Neuron (in vitro differentiated cells): ENCODE measurements around the gene THAP2.
"Not testable (repeated sequence)": the region's sequence is repeated elsewhere in the genome, so short reads cannot be mapped to it uniquely, and the experiment has no call there.

Experiments
- H2AFZ ChIP-seq: one replicate; pipeline ENCODE4 v1.6.1; 2013; ENCODE audit warnings: low read depth, mild to moderate bottlenecking, inconsistent platforms, low read length, moderate library complexity
- H3K27me3 ChIP-seq: one replicate; pipeline ENCODE4 v1.6.1; 2013; ENCODE audit warnings: low read length; ENCODE audit not compliant: insufficient read depth
- H3K36me3 ChIP-seq: one replicate; pipeline ENCODE4 v1.6.1; 2013; ENCODE audit warnings: low read length; ENCODE audit not compliant: insufficient read depth
- H3K4me1 ChIP-seq: one replicate; pipeline ENCODE4 v1.6.1; 2013; ENCODE audit warnings: low read length; ENCODE audit not compliant: insufficient read depth
- H3K4me3 ChIP-seq: 2 replicates; pipeline ENCODE4 v1.5.1; 2013; ENCODE audit warnings: mild to moderate bottlenecking, low read length, moderate library complexity
- H3K9me3 ChIP-seq: one replicate; pipeline ENCODE4 v1.6.1; 2013; ENCODE audit warnings: low read length

Gene THAP2

GRCh38 chr12:71693651-71694050 lies 29.6 kb downstream of the THAP2 start:
- H2AFZ ChIP-seq, H3K9me3 ChIP-seq, H3K27me3 ChIP-seq, H3K4me1 ChIP-seq, H3K4me3 ChIP-seq: not testable (repeated sequence)
- H3K36me3 ChIP-seq, result peaks cover 13% of the 10 kb centered on the region

- peaks cover 18% of the 10 kb centered on the region for H3K36me3 ChIP-seq
- H3K4me3 ChIP-seq, result no peak overlapping the region
- H3K4me1 ChIP-seq, result no peaks in the 10 kb centered on the region
These were observed 30.2 kb downstream of the THAP2 start for GRCh38 chr12:71694099-71694820.

GRCh38 chr12:71695782-71696181 lies 31.7 kb downstream of the THAP2 start:
- no peak overlapping the region for H3K4me3 ChIP-seq
- H2AFZ ChIP-seq, result no peak overlapping the region
- peaks cover 29% of the 10 kb centered on the region for H3K36me3 ChIP-seq
- no peaks in the 10 kb centered on the region for H3K27me3 ChIP-seq
- no peaks in the 10 kb centered on the region for H3K4me1 ChIP-seq
- no peaks in the 10 kb centered on the region for H3K9me3 ChIP-seq

More at GRCh38 chr12:71694099-71694820, 30.2 kb downstream of the THAP2 start:
- Histone ChIP-seq H3K9me3 (no peaks in the 10 kb centered on the region), H2AFZ (no peak overlapping the region), H3K27me3 (no peaks in the 10 kb centered on the region)

- H3K36me3 ChIP-seq, result peaks cover 32% of the 10 kb centered on the region
These were observed 38.1 kb downstream of the THAP2 start for GRCh38 chr12:71702181-71702580.

GRCh38 chr12:71702590-71702989 lies 38.5 kb downstream of the THAP2 start:
- Histone ChIP-seq H2AFZ (no peak overlapping the region), H3K27me3 (no peaks in the 10 kb centered on the region), H3K36me3 (peaks cover 29% of the 10 kb centered on the region), H3K4me3 (no peak overlapping the region), H3K4me1 (no peaks in the 10 kb centered on the region), H3K9me3 (no peaks in the 10 kb centered on the region)

More at GRCh38 chr12:71702181-71702580, 38.1 kb downstream of the THAP2 start:
- H2AFZ ChIP-seq, H3K4me1 ChIP-seq, H3K9me3 ChIP-seq, H3K27me3 ChIP-seq, H3K4me3 ChIP-seq: not testable (repeated sequence)

- no peaks in the 10 kb centered on the region for H3K4me1 ChIP-seq
- H3K9me3 ChIP-seq, result no peaks in the 10 kb centered on the region
- peaks cover 24% of the 10 kb centered on the region for H3K36me3 ChIP-seq
- H3K27me3 ChIP-seq, result no peaks in the 10 kb centered on the region
- no peak overlapping the region for H2AFZ ChIP-seq
- H3K4me3 ChIP-seq, result no peak overlapping the region
These were observed 39.1 kb downstream of the THAP2 start for GRCh38 chr12:71703206-71703605.

GRCh38 chr12:71704920-71705319 lies 40.8 kb downstream of the THAP2 start:
- Histone ChIP-seq H2AFZ (no peak overlapping the region), H3K9me3 (no peaks in the 10 kb centered on the region), H3K4me1 (no peaks in the 10 kb centered on the region), H3K36me3 (peaks cover 14% of the 10 kb centered on the region), H3K4me3 (no peak overlapping the region), H3K27me3 (no peaks in the 10 kb centered on the region)

GRCh38 chr12:71708658-71709057 lies 44.6 kb downstream of the THAP2 start:
- Histone ChIP-seq H3K9me3 (no peaks in the 10 kb centered on the region), H3K27me3 (no peaks in the 10 kb centered on the region), H3K4me1 (no peaks in the 10 kb centered on the region), H2AFZ (no peak overlapping the region), H3K36me3 (no peaks in the 10 kb centered on the region), H3K4me3 (no peak overlapping the region)

- no peaks in the 10 kb centered on the region for H3K4me1 ChIP-seq
- H3K9me3 ChIP-seq, result no peaks in the 10 kb centered on the region
- no peaks in the 10 kb centered on the region for H3K27me3 ChIP-seq
- no peak overlapping the region for H3K4me3 ChIP-seq
- H2AFZ ChIP-seq, result no peak overlapping the region
- no peaks in the 10 kb centered on the region for H3K36me3 ChIP-seq
These were observed 46.4 kb downstream of the THAP2 start for GRCh38 chr12:71710276-71711125.

GRCh38 chr12:71718611-71719010 lies 54.5 kb downstream of the THAP2 start:
- Histone ChIP-seq H3K36me3 (no peaks in the 10 kb centered on the region), H3K4me3 (no peak overlapping the region), H3K27me3 (no peaks in the 10 kb centered on the region), H2AFZ (no peak overlapping the region), H3K9me3 (no peaks in the 10 kb centered on the region), H3K4me1 (no peaks in the 10 kb centered on the region)

GRCh38 chr12:71719647-71720370 lies 55.7 kb downstream of the THAP2 start:
- H3K36me3 ChIP-seq, result no peaks in the 10 kb centered on the region
- H3K4me1 ChIP-seq, result no peaks in the 10 kb centered on the region
- no peak overlapping the region for H2AFZ ChIP-seq
- no peaks in the 10 kb centered on the region for H3K27me3 ChIP-seq
- no peaks in the 10 kb centered on the region for H3K9me3 ChIP-seq
- no peak overlapping the region for H3K4me3 ChIP-seq

- no peak overlapping the region for H3K4me3 ChIP-seq
- no peak overlapping the region for H2AFZ ChIP-seq
- no peaks in the 10 kb centered on the region for H3K9me3 ChIP-seq
- H3K4me1 ChIP-seq, result no peaks in the 10 kb centered on the region
- H3K27me3 ChIP-seq, result no peaks in the 10 kb centered on the region
- H3K36me3 ChIP-seq, result no peaks in the 10 kb centered on the region
These were observed 57.8 kb downstream of the THAP2 start for GRCh38 chr12:71721783-71722505.
